Peyer's patch (tissue), 4 donors: ENCODE measurements around the gene ZNF490.

Experiments used
- POLR2A ChIP-seq, 2 donors: fragments of 450-650 bp; IDR thresholded peaks; one replicate each; pipeline ENCODE4 v1.5.1; 2017; ENCODE audit warnings: antibody characterized with exemption in 2 of 2, mild to moderate bottlenecking in 2 of 2, moderate library complexity in 2 of 2
- TF ChIP-seq, protein P1 (sequence below), 6 experiments: fragments of 450-650 bp in 4 of 6; fragments of 200-600 bp in 2 of 6; sonication (generic) in 1 of 6; IDR thresholded peaks; one replicate each; pipeline ENCODE4 v1.5.1; 2017 to 2019; ENCODE audit warnings: antibody characterized with exemption in 6 of 6, mild to moderate bottlenecking in 3 of 6, moderate library complexity in 1 of 6

DNA sequence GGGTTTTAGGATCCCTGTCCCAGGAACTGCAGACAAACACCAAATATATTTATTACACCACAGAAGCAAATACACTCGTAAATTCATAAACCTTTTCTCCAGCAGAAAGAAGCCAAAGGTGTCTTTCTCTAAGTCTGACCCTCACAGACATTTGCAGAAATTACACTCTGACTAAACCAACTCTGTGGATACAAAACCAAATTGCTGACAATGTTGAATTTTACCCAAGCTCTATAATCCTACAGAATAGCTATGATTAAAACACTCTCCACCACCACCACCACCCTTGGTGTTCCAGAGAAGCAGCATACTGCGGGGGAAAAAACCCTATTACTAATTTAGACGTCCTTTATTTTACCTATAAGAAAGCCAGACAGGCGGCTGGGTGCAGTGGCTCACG is 64.5 kb downstream of the ZNF490 start:
- TF ChIP-seq, protein P1, sequence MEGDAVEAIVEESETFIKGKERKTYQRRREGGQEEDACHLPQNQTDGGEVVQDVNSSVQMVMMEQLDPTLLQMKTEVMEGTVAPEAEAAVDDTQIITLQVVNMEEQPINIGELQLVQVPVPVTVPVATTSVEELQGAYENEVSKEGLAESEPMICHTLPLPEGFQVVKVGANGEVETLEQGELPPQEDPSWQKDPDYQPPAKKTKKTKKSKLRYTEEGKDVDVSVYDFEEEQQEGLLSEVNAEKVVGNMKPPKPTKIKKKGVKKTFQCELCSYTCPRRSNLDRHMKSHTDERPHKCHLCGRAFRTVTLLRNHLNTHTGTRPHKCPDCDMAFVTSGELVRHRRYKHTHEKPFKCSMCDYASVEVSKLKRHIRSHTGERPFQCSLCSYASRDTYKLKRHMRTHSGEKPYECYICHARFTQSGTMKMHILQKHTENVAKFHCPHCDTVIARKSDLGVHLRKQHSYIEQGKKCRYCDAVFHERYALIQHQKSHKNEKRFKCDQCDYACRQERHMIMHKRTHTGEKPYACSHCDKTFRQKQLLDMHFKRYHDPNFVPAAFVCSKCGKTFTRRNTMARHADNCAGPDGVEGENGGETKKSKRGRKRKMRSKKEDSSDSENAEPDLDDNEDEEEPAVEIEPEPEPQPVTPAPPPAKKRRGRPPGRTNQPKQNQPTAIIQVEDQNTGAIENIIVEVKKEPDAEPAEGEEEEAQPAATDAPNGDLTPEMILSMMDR (IDR thresholded peaks at IDR 0.05), result no peak
- no peak for TF ChIP-seq POLR2A (IDR thresholded peaks at IDR 0.05)
